ENCODE data around the gene ABCA10.

The ABCA10 gene

GRCh38 chr17:69150333-69150732, 78.3 kb downstream of the ABCA10 start:
- H3K36me3 Mint-ChIP-seq (ENCODE audit: low read depth) = no peaks in the 10 kb centered on the region
- H3K9me3 Mint-ChIP-seq = no peaks in the 10 kb centered on the region
- H3K27me3 Mint-ChIP-seq (ENCODE audit: low read depth, poor library complexity) = peaks cover 13% of the 10 kb centered on the region
- H3K4me3 Mint-ChIP-seq = no peak overlapping the region
- peaks cover 6% of the 10 kb centered on the region for H3K4me1 Mint-ChIP-seq
- no peak for DNase-seq
- TF ChIP-seq CTCF (IDR thresholded peaks at IDR 0.05) = no peak
- no peak overlapping the region for H3K27ac Mint-ChIP-seq

- no peak for TF ChIP-seq CTCF (IDR thresholded peaks at IDR 0.05)
- Mint-ChIP-seq H3K4me3 (no peak overlapping the region), H3K27ac (no peak overlapping the region), H3K9me3 (no peaks in the 10 kb centered on the region), H3K27me3 (ENCODE audit: low read depth, poor library complexity) (peaks cover 18% of the 10 kb centered on the region), H3K4me1 (peaks cover 6% of the 10 kb centered on the region), H3K36me3 (ENCODE audit: low read depth) (no peaks in the 10 kb centered on the region)
- DNase-seq = no peak
These were observed 81.2 kb downstream of the ABCA10 start for GRCh38 chr17:69147460-69147859.

GRCh38 chr17:69144331-69145255, 84.0 kb downstream of the ABCA10 start:
- TF ChIP-seq CTCF (IDR thresholded peaks at IDR 0.05) = no peak
- Mint-ChIP-seq H3K36me3 (ENCODE audit: low read depth) (no peaks in the 10 kb centered on the region), H3K27ac (no peak overlapping the region), H3K4me3 (no peak overlapping the region), H3K4me1 (peaks cover 6% of the 10 kb centered on the region), H3K27me3 (ENCODE audit: low read depth, poor library complexity) (peaks cover 12% of the 10 kb centered on the region), H3K9me3 (no peaks in the 10 kb centered on the region)
- no peak for DNase-seq

GRCh38 chr17:69143683-69144231, 84.9 kb downstream of the ABCA10 start:
- DNase-seq = no peak
- H3K27ac Mint-ChIP-seq = no peak overlapping the region
- no peak overlapping the region for H3K4me3 Mint-ChIP-seq
- H3K27me3 Mint-ChIP-seq (ENCODE audit: low read depth, poor library complexity) = peaks cover 12% of the 10 kb centered on the region
- TF ChIP-seq CTCF (IDR thresholded peaks at IDR 0.05) = no peak
- H3K36me3 Mint-ChIP-seq (ENCODE audit: low read depth) = no peaks in the 10 kb centered on the region
- H3K9me3 Mint-ChIP-seq = no peaks in the 10 kb centered on the region
- H3K4me1 Mint-ChIP-seq = peaks cover 6% of the 10 kb centered on the region

DNA sequence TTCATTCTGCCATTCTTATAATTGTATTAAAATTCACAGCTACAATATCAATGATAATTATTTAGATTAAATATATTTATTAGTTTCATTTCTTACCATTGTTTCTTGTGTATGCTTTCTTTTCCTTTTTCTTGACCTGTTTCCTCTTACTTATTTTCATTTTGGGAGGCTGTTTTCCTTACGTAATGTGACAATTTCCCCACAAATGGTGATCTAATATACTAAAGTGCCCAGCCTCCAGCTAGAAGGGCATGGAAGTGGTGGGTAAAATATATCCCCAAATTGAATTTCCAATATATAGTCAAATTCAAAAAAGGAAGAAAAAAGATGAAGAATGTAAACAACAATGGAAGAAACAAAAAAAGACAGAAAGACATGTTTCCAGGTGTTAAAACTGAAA, 85.5 kb downstream of the ABCA10 start:
- Mint-ChIP-seq H3K36me3 (ENCODE audit: low read depth) (no peaks in the 10 kb centered on the region), H3K27ac (no peak overlapping the region), H3K9me3 (no peaks in the 10 kb centered on the region), H3K4me3 (no peak overlapping the region), H3K27me3 (ENCODE audit: low read depth, poor library complexity) (peaks cover 12% of the 10 kb centered on the region), H3K4me1 (peaks cover 6% of the 10 kb centered on the region)
- no peak for TF ChIP-seq CTCF (IDR thresholded peaks at IDR 0.05)
- DNase-seq = no peak
